ENCODE measurements around the gene SCAMP1.
"Not testable (repeated sequence)": the region's sequence is repeated elsewhere in the genome, so short reads cannot be mapped to it uniquely, and the experiment has no call there.

Gene SCAMP1

GRCh38 chr5:78359831-78360673 lies at the start of gene SCAMP1:
Gene SCAMP1 (plus strand): TSS chr5:78360617. CDS start chr5:78360672, 55 bp downstream.
- peak; percentile 93 for DNase-seq

DNA sequence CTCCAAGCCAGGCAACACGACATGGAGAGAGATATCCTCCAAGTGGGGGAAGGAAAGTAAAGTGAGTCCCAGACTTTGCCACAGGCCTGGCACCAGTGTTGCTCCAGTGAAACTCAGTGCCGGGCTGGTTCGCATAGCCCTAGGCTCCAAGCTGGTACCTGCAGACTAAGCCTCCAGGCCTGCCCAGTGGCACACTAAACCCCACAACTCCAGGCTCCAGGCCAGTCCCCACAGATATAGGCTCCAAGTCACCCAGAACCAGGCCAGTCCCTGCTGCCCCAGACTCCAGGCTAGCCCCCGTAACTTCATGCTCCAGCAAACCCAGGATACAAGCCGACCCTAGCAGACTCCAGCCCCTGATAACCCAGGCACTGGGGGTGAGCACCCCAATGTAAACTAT lies 42.9 kb upstream of the SCAMP1 start:
- DNase-seq = no peak

DNA sequence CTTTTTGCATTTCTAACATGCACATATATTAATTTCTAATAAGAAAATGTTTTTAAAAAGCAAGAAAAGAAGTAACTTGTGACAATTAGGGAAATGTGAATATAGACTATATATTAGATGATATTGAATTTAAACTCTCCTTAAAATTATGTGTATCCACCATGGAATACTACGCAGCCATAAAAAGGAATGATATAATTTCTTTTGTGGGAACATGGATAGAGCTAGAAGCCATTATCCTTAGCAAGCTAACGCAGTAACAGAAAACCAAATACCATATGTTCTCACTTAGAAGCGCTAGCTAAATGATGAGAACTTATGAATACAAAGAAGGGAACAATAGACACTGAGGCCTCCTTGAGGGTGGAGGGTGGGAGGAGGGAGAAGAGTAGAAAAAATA lies 42.1 kb upstream of the SCAMP1 start:
- DNase-seq = no peak

GRCh38 chr5:78320401-78320800 lies 40.0 kb upstream of the SCAMP1 start:
- no peak for DNase-seq

- DNase-seq = no peak
Measured at GRCh38 chr5:78323241-78323640, 37.2 kb upstream of the SCAMP1 start.

- DNase-seq = no peak
Measured at GRCh38 chr5:78326930-78327329, 33.5 kb upstream of the SCAMP1 start.

DNA sequence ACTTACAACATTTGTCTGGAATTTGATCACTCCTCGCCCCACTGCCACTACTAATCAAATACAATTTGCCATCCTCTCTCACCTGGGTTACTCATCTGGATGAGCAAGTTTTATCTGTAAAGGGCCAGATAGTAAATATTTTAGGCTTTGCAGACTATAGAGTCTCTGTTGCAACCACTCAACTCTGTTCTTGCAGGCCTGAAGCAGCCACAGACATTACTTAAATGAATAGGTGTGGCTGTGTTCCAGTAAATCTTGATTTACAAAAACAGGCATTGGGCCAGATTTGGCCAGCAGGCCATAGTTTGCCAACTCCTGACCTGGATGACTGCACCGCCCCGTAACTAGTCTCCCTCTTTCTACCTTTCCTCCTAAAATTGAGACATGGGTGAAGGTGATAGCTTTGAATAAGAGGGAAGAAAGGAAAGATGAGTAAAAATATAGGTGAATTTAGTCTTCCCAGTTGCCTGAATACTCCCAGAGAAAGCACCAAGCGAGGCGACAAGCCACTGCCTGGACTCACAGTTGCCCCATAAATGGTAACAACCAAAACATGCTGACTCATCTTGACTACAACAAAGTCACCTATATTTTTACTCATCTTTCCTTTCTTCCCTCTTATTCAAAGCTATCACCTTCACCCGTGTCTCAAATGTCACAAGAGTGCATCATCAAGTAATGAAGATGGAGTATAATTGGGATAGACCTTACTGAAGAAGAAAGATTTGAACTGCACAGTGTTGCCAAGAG lies 32.5 kb upstream of the SCAMP1 start:
- no peak for DNase-seq

DNA sequence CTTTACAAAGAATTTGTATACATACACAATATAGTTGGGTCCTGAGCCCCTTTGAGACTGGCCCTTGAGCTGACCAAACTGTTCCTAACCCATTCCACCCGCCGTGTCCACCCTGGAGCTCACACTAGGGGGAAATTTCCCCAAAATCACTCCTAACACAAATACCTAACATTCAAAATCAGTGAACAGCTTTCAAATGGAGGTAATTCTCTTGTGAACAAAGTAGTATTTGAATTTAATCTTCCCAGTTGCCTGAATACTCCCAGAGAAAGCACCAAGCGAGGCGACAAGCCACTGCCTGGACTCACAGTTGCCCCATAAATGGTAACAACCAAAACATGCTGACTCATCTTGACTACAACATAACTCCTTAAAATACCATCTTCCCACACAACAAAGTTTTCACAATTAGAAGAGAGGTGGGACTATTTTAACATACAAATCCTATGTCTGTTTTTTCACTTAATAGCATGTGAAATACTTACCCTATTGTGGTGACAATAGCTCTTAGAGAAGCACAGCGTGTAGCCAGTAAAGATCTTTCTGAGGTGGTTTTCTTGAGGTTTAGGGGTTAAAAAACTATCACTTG lies 31.7 kb upstream of the SCAMP1 start:
- no peak for DNase-seq

DNA sequence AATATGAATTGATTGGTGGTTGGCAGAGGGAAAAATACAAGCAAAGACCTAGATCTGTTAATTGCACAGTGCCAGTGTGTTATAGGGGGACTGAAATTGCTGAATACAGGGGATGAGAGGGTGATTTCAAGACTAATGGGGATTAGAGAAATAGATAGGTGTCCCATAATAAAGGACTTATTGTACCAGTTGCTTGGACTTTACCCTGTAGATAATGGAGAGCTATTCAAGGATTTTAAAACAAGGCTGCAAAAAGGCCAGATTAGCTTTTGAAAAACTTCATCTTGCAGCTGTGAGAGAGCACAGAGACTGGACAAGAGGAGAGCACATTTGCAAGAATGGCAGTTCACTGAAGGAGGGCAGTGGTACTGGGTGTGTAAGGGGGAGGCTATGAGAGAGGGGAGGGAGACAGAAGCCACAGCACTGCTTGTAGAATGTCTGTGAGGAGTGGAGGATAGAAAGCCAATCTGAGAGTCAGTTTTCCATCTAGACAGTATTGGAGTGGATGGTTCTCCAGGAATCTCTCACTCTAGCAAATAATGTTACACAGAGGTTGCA lies 28.8 kb upstream of the SCAMP1 start:
- no peak for DNase-seq

GRCh38 chr5:78334811-78335210 lies 25.6 kb upstream of the SCAMP1 start:
- DNase-seq = no peak

DNA sequence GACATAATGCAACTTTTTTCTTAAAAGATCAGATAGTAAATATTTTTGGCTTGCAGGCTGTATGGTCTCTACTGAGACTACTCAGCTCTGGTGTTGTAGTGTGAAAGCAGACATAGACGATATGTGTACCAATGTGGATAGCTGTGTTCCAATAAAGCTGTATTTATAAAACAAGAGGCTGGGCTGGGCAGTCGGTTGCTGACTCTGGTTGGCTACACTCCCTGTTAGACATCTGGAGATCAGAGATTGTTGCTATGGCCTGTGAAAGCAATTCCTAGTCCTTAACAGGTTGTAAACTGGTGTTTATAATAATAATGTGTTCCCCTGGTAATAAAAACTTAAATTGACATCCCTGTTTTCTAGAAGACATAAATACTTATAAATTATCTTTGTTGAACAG lies 24.4 kb upstream of the SCAMP1 start:
- DNase-seq = no peak

GRCh38 chr5:78336698-78337097 lies 23.7 kb upstream of the SCAMP1 start:
- DNase-seq = no peak

DNA sequence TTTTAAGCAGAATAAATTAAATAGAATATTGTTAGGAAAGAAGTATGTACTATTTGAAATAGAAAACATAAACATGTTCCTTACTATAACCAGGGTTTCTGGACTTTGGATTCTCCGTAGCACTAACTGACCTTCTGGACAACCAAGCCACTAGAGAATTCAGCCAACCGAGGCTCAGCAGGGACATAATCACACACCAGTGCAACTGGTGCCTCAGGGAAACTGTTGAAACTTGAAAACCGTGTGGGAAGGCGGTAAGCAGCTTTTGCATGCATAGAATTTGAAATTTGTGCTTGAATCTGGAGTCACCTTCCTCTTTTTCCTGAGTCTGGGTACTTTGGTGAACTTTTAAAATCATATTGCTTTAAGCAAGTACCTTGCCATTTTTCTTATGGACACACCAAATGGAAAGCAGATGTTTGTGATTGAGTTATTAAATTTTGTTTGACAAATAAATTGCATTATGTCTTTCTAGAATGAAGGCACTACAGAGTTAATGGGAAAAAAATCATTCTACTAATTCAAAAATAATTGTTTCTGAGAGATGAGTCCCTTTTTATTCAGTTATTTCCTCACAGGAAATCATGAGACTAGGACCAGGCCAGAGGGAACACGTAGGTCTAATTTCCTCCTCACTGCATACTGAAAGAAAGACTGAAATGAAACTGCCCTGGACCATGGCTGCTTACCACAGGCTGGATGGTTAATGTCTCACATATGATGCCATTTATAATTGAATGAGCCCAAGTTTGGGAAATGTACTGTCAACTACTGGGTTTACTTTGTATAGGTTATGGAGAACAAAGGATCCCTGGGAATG lies 20.6 kb upstream of the SCAMP1 start:
- DNase-seq = no peak

- no peak for DNase-seq
Measured at GRCh38 chr5:78341440-78341839, 19.0 kb upstream of the SCAMP1 start.

DNA sequence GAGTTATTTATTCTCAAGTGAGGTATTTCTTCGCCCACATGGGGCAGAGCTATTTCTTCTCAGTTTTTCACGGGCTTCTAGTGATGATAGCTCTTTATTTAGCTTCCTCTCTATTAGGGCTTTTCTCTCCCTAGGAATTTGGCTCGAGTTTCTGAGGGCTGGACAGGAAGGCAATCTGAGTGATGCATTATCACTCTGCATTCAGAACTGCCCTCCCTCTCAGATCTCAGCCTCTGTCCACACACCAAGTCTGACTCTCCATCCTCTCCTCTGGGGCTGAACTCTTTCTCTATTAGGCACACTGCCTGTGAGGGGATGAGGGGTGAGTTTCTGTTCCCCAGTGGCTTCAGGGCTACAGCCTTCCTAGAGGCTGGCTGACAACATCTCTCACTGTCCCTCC lies 14.9 kb upstream of the SCAMP1 start:
- no peak for DNase-seq

- no peak for DNase-seq
Measured at GRCh38 chr5:78353520-78353919, 6.9 kb upstream of the SCAMP1 start.

DNA sequence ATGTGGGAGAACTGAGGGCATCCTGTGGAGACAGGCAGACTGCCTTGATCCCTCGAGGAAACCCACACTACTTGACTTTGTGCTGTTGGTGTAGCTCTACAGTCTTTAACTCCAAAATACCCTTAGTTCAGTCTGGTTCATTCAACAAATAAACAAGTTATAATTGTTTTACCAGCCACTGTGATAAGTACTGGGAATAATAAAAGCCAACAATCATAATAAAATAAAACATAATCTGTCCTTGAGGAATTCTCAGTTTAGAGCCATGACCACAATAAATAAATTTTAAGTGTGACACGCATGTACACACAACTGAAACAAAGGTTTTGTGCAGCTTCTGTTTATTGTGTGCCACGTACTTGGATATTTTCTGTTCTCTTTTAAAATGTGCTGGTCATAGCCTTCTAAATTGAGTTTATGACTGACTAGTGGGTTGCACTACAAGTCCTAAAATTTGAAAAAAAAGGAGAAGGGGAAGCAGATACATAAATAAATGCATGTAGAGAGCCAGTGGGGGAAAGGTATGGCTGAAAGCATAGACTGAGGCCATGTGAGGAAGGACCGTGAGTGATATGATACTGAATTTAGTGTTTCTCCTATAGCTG lies 6.2 kb upstream of the SCAMP1 start:
- DNase-seq = no peak

- DNase-seq = no peak
Measured at GRCh38 chr5:78355561-78355960, 4.9 kb upstream of the SCAMP1 start.

GRCh38 chr5:78359455-78359830 lies 974 bp upstream of the SCAMP1 start:
- DNase-seq = not testable (repeated sequence)

DNA sequence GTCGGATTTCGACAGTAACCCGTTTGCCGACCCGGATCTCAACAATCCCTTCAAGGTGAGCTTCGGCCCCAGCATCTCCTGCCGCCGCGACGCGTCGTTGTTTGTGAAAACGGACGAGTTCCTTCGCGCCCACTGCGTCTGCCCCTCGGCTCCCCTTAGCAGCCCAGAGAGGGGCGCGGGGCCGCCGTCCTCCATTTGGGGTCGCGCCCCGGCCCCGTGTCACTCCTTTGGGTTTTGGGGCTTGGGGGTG lies 182 bp downstream of the SCAMP1 start:
- no peak for DNase-seq

DNA sequence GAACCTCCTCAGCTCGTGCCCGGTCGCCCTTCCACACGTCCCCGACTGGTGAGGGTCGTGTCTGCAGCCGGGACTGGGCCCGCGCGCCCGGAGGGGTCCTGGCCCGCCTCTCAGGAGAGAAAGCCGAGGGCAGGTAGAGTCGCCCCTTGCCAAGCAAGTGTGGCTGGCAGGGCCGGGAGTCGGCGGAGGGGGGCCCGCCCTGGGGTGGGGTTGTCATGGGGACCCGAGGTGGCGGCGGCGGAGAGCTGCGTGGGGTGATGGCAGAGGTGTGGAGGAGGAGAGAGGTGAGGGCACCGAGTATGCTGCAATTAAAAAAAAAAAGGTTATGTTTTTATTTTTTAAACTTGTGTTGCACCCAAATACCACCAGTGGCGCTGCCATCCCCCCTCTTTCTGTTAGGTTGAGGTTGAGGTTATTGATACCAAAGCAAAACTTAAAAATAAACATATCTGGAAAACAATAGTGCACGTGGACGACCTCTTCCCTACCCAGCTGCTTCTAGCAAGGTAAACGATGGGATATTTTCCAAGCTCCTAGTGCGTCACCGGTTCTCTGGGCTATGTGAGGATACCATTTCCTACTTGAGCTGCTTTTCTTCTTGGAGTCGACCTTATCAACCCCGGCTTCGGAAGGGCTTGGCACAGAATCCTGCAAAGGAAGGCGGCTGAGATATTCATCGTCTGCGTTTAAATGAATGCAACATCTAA lies 660 bp downstream of the SCAMP1 start:
- DNase-seq = peak; percentile 69

GRCh38 chr5:78361631-78361993 lies 1.2 kb downstream of the SCAMP1 start:
- DNase-seq = no peak
